SK-N-SH treated with all-trans-retinoic acid at 6 μM for 48 hours (cell line): ENCODE data around the gene GRN.

Experiments used
- ATAC-seq: fragments of 200-7000 bp; cut with Tn5 transposase; 3 replicates; pipeline ENCODE4 v1.9.1; 2020; ENCODE audit warnings: mild to moderate bottlenecking, moderate library complexity
- ARNTL ChIP-seq: fragments of 450-650 bp; formaldehyde crosslinking; IDR thresholded peaks from 2 replicates; pipeline ENCODE4 v1.5.0; 2020; ENCODE audit warnings: low read depth, mild to moderate bottlenecking, moderate library complexity, borderline replicate concordance
- BACH2 ChIP-seq: fragments of 250-450 bp; sonication (Bioruptor Pico); IDR thresholded peaks from 2 replicates; pipeline ENCODE4 v1.9.0; 2021; ENCODE audit warnings: mild to moderate bottlenecking, borderline replicate concordance
- CSDC2 ChIP-seq: fragments of 250-450 bp; sonication (Bioruptor Pico); IDR thresholded peaks from 2 replicates; pipeline ENCODE4 v1.5.0; 2020; ENCODE audit warnings: mild to moderate bottlenecking, moderate library complexity
- ESRRG ChIP-seq: fragments of 250-450 bp; sonication (Bioruptor Pico); IDR thresholded peaks from 2 replicates; pipeline ENCODE4 v1.6.1; 2021; ENCODE audit warnings: mild to moderate bottlenecking
- GLIS3 ChIP-seq: fragments of 250-450 bp; sonication (Bioruptor Pico); IDR thresholded peaks from 2 replicates; pipeline ENCODE4 v1.5.0; 2020; ENCODE audit warnings: mild to moderate bottlenecking, moderate library complexity
- ISL1 ChIP-seq: fragments of 250-450 bp; sonication (Bioruptor Pico); IDR thresholded peaks from 2 replicates; pipeline ENCODE4 v2.1.2; 2022; ENCODE audit warnings: mild to moderate bottlenecking, moderate library complexity
- OSR1 ChIP-seq: fragments of 250-450 bp; sonication (Bioruptor Pico); IDR thresholded peaks from 2 replicates; pipeline ENCODE4 v1.8.0; 2022; ENCODE audit warnings: moderate library complexity, mild to moderate bottlenecking, inconsistent platforms
- PPARA ChIP-seq: fragments of 250-450 bp; sonication (Bioruptor Pico); IDR thresholded peaks from 2 replicates; pipeline ENCODE4 v1.5.0; 2020; ENCODE audit warnings: mild to moderate bottlenecking, borderline replicate concordance
- SNAI2 ChIP-seq: fragments of 250-450 bp; sonication (Bioruptor Pico); IDR thresholded peaks from 2 replicates; pipeline ENCODE4 v1.5.0; 2020; ENCODE audit warnings: mild to moderate bottlenecking, moderate library complexity
- TCF4 ChIP-seq: fragments of 250-450 bp; sonication (Bioruptor Pico); IDR thresholded peaks from 2 replicates; pipeline ENCODE4 v1.8.0; 2021; ENCODE audit warnings: mild to moderate bottlenecking, moderate library complexity, borderline replicate concordance
- TOX ChIP-seq: fragments of 250-450 bp; sonication (Bioruptor Pico); IDR thresholded peaks from 2 replicates; pipeline ENCODE4 v1.8.0; 2021; ENCODE audit warnings: mild to moderate bottlenecking, moderate library complexity, borderline replicate concordance
- ZC3H10 ChIP-seq: fragments of 250-450 bp; sonication (Bioruptor Pico); IDR thresholded peaks from 2 replicates; pipeline ENCODE4 v1.5.1; 2021; ENCODE audit warnings: mild to moderate bottlenecking, moderate library complexity
- ZFP3 ChIP-seq: fragments of 250-450 bp; sonication (Bioruptor Pico); IDR thresholded peaks from 2 replicates; pipeline ENCODE4 v1.5.0; 2020; ENCODE audit warnings: mild to moderate bottlenecking, moderate library complexity
- ZFP30 ChIP-seq: fragments of 450-650 bp; formaldehyde crosslinking; IDR thresholded peaks from 2 replicates; pipeline ENCODE4 v1.5.0; 2022; ENCODE audit warnings: mild to moderate bottlenecking, moderate library complexity
- ZNF565 ChIP-seq: fragments of 450-650 bp; formaldehyde crosslinking; conservative IDR thresholded peaks from 2 replicates; pipeline ENCODE4 v1.5.0; 2020; ENCODE audit warnings: low read depth, mild to moderate bottlenecking, moderate library complexity
- ZNF70 ChIP-seq: fragments of 450-650 bp; formaldehyde crosslinking; IDR thresholded peaks from 2 replicates; pipeline ENCODE4 v1.5.0; 2020; ENCODE audit warnings: mild to moderate bottlenecking, moderate library complexity
- ZNF8 ChIP-seq: fragments of 450-650 bp; formaldehyde crosslinking; IDR thresholded peaks from 2 replicates; pipeline ENCODE4 v1.5.0; 2020; ENCODE audit warnings: mild to moderate bottlenecking, moderate library complexity
- TF ChIP-seq, protein P1 (sequence below): fragments of 250-450 bp; sonication (Bioruptor Pico); IDR thresholded peaks from 2 replicates; pipeline ENCODE4 v1.5.0; 2020; ENCODE audit warnings: mild to moderate bottlenecking, moderate library complexity
- TF ChIP-seq, protein P2 (sequence below): fragments of 250-450 bp; sonication (Bioruptor Pico); IDR thresholded peaks from 2 replicates; pipeline ENCODE4 v1.8.0; 2020; ENCODE audit warnings: mild to moderate bottlenecking, moderate library complexity, borderline replicate concordance
- TF ChIP-seq, protein P3 (sequence below): fragments of 250-450 bp; sonication (Bioruptor Pico); IDR thresholded peaks from 2 replicates; pipeline ENCODE4 v1.5.1; 2020; ENCODE audit warnings: low read depth, mild to moderate bottlenecking, moderate library complexity
- TF ChIP-seq, protein P4 (sequence below): fragments of 250-450 bp; sonication (Bioruptor Pico); IDR thresholded peaks from 2 replicates; pipeline ENCODE4 v1.8.0; 2021; ENCODE audit warnings: low read depth, mild to moderate bottlenecking, moderate library complexity, borderline replicate concordance
- TF ChIP-seq, protein P5 (sequence below): fragments of 250-450 bp; sonication (Bioruptor Pico); IDR thresholded peaks from 2 replicates; pipeline ENCODE4 v1.5.1; 2021; ENCODE audit warnings: mild to moderate bottlenecking, moderate library complexity

Gene GRN

DNA sequence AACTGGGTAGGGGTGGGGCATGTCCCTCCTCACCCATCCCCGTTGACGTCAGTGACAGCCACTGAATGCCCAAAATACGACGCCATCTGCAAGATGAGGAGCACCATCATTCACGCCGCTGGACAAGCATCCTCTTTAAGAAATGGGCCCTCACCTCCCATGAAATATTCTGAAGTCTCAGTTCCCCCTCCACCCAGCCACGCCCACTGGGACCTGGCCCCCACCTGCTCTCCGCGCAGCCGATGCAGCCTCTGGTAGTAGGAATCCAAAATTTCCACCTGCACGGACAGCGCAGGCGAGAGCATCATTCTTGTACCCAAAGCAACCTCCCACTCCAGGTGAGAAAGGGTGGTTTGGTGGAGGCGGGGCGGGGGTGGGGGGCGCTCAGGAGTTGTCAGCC, 38.8 kb downstream of the GRN start:
- ATAC-seq, result no peak
- TF ChIP-seq ZC3H10 (CRISPR knock-in tag) (no peak), TOX (no peak)

DNA sequence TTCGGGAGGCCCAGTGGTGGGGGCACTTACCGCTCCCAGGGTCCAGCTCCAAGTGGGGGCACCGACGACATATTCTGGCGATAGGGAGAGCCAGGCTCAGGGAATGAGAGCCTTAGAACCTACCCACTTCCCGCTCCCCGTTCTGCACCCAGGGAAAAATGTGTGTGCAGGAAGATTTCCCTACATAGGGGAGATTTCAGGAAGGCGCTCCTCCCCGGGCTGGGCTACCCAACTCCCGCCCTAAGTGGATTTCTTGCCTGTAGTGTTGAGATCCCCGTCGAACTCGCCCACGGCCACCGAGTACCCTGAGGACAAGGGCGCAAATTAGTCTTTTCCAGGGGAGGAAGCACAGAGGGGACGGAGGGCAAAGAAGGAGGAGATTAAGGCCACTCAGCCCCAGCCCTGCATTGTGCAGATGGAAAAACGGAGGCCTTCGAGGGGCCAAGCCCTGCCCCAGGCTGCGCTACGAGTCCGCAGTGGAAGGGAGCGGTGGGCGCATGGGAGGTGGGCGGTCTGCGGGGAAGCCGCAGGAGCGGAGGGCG, 39.2 kb downstream of the GRN start:
- ATAC-seq, result no peak
- TF ChIP-seq, protein P1, sequence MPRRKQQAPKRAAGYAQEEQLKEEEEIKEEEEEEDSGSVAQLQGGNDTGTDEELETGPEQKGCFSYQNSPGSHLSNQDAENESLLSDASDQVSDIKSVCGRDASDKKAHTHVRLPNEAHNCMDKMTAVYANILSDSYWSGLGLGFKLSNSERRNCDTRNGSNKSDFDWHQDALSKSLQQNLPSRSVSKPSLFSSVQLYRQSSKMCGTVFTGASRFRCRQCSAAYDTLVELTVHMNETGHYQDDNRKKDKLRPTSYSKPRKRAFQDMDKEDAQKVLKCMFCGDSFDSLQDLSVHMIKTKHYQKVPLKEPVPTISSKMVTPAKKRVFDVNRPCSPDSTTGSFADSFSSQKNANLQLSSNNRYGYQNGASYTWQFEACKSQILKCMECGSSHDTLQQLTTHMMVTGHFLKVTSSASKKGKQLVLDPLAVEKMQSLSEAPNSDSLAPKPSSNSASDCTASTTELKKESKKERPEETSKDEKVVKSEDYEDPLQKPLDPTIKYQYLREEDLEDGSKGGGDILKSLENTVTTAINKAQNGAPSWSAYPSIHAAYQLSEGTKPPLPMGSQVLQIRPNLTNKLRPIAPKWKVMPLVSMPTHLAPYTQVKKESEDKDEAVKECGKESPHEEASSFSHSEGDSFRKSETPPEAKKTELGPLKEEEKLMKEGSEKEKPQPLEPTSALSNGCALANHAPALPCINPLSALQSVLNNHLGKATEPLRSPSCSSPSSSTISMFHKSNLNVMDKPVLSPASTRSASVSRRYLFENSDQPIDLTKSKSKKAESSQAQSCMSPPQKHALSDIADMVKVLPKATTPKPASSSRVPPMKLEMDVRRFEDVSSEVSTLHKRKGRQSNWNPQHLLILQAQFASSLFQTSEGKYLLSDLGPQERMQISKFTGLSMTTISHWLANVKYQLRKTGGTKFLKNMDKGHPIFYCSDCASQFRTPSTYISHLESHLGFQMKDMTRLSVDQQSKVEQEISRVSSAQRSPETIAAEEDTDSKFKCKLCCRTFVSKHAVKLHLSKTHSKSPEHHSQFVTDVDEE (CRISPR knock-in tag), result no peak
- TF ChIP-seq SNAI2 (CRISPR knock-in tag) (no peak), ARNTL (CRISPR knock-in tag) (no peak), ZC3H10 (CRISPR knock-in tag) (no peak), ISL1 (CRISPR knock-in tag) (no peak), PPARA (CRISPR knock-in tag) (no peak), ZFP3 (no peak), ESRRG (CRISPR knock-in tag) (no peak), OSR1 (no peak), ZNF70 (CRISPR knock-in tag) (no peak), CSDC2 (CRISPR knock-in tag) (no peak), ZNF8 (CRISPR knock-in tag) (no peak), TOX (no peak), ZNF565 (CRISPR knock-in tag) (no peak)
- TF ChIP-seq, protein P2, sequence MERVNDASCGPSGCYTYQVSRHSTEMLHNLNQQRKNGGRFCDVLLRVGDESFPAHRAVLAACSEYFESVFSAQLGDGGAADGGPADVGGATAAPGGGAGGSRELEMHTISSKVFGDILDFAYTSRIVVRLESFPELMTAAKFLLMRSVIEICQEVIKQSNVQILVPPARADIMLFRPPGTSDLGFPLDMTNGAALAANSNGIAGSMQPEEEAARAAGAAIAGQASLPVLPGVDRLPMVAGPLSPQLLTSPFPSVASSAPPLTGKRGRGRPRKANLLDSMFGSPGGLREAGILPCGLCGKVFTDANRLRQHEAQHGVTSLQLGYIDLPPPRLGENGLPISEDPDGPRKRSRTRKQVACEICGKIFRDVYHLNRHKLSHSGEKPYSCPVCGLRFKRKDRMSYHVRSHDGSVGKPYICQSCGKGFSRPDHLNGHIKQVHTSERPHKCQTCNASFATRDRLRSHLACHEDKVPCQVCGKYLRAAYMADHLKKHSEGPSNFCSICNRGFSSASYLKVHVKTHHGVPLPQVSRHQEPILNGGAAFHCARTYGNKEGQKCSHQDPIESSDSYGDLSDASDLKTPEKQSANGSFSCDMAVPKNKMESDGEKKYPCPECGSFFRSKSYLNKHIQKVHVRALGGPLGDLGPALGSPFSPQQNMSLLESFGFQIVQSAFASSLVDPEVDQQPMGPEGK, result no peak
- TF ChIP-seq, protein P3, sequence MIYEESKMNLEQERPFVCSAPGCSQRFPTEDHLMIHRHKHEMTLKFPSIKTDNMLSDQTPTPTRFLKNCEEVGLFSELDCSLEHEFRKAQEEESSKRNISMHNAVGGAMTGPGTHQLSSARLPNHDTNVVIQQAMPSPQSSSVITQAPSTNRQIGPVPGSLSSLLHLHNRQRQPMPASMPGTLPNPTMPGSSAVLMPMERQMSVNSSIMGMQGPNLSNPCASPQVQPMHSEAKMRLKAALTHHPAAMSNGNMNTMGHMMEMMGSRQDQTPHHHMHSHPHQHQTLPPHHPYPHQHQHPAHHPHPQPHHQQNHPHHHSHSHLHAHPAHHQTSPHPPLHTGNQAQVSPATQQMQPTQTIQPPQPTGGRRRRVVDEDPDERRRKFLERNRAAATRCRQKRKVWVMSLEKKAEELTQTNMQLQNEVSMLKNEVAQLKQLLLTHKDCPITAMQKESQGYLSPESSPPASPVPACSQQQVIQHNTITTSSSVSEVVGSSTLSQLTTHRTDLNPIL (CRISPR knock-in tag), result no peak
- TF ChIP-seq, protein P4, sequence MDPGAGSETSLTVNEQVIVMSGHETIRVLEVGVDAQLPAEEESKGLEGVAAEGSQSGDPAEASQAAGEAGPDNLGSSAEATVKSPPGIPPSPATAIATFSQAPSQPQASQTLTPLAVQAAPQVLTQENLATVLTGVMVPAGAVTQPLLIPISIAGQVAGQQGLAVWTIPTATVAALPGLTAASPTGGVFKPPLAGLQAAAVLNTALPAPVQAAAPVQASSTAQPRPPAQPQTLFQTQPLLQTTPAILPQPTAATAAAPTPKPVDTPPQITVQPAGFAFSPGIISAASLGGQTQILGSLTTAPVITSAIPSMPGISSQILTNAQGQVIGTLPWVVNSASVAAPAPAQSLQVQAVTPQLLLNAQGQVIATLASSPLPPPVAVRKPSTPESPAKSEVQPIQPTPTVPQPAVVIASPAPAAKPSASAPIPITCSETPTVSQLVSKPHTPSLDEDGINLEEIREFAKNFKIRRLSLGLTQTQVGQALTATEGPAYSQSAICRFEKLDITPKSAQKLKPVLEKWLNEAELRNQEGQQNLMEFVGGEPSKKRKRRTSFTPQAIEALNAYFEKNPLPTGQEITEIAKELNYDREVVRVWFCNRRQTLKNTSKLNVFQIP (CRISPR knock-in tag), result no peak

DNA sequence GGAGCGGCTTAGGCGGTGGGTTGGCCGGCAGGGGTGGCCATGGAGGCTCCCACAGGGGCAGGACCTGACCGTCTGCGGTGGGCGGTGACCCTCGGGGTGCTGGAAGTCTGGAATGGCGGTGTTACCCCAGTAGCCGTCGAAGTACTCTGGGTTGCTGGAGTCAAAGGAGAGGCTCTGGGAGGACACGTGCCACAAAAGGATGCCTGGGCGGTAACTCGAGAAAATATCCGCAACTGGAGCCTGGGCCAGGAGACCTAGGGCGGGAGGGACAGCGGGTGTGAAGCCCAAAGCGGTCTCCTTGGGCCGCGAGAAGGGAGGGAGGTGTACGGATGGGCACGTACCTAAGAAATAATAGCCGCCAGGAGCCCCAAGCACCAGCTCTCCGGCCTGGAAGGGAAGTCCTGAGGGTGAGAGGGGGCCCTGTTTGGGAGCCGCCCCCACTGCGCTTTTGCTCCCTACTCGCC, 39.8 kb downstream of the GRN start:
- ATAC-seq, result no peak
- no peak for TF ChIP-seq ISL1 (CRISPR knock-in tag)
- TF ChIP-seq SNAI2 (CRISPR knock-in tag), result no peak
- TF ChIP-seq GLIS3, result no peak
- no peak for TF ChIP-seq ESRRG (CRISPR knock-in tag)
- no peak for TF ChIP-seq TCF4 (CRISPR knock-in tag)
- TF ChIP-seq OSR1, result no peak
- TF ChIP-seq, all 23 proteins: peak for 0

DNA sequence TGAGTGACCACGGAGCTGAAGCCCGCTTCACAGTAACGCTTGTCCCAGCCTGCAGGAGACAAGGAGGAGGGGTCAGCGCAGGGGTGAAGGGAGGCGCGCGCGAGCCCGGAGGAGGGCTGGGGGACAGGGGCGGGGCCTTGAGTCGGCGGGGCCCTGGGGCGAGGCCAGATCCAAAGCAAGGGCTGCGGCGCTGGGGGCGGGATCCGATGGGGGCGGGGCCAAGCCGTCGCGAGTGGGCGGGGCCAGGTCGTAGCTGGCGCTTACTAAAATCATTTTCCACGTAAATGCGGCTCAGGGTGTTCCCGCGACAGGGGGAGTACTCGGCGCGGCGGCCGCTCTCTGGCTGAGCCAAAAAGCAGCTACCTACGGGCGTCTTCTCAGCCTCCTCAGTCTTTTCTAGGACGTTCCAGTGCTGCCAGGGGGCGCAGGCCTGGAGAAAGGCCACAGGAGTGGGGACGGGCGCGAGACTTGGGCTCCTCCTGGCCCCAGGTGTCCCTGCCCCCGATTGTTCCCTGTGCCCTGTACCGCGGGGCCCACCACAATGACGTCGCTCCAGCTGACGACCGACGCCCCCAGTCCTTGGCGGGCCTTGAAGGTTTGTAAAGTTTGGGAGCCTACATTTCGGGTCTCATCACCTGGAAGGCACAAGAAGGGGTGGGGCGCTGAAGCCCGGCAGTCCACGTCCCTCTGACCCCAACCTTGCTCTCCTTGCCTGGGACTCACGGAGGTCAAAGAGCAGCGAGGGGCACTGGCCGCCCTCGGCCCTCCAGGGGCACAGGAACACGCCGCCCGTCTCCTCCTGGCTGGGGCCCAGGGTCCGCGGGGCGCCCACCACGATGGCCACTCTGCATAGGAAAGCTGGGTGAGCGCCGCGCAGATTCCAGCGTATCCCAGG, 40.4 kb downstream of the GRN start:
- peak; percentile 87 for ATAC-seq
- TF ChIP-seq, protein P4 (CRISPR knock-in tag), result no peak
- TF ChIP-seq OSR1 (no peak), ZNF70 (CRISPR knock-in tag) (no peak), BACH2 (CRISPR knock-in tag) (no peak), ZFP30 (no peak), ZNF8 (CRISPR knock-in tag) (no peak), CSDC2 (CRISPR knock-in tag) (no peak), ESRRG (CRISPR knock-in tag) (no peak)
- TF ChIP-seq, protein P5, sequence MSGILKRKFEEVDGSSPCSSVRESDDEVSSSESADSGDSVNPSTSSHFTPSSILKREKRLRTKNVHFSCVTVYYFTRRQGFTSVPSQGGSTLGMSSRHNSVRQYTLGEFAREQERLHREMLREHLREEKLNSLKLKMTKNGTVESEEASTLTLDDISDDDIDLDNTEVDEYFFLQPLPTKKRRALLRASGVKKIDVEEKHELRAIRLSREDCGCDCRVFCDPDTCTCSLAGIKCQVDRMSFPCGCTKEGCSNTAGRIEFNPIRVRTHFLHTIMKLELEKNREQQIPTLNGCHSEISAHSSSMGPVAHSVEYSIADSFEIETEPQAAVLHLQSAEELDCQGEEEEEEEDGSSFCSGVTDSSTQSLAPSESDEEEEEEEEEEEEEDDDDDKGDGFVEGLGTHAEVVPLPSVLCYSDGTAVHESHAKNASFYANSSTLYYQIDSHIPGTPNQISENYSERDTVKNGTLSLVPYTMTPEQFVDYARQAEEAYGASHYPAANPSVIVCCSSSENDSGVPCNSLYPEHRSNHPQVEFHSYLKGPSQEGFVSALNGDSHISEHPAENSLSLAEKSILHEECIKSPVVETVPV (CRISPR knock-in tag), result no peak
- TF ChIP-seq, protein P3 (CRISPR knock-in tag), result no peak
